Medulla oblongata (tissue), 1 donor: ENCODE results near the gene PSMA7.

Experiments used
- DNase-seq: peaks from one replicate; pipeline ENCODE4 v3.0.0-alpha.2; 2015; ENCODE audit errors: extremely low spot score

The PSMA7 gene

GRCh38 chr20:62172666-62173065 is 29.5 kb upstream of the PSMA7 start:
- no peak for DNase-seq

DNA sequence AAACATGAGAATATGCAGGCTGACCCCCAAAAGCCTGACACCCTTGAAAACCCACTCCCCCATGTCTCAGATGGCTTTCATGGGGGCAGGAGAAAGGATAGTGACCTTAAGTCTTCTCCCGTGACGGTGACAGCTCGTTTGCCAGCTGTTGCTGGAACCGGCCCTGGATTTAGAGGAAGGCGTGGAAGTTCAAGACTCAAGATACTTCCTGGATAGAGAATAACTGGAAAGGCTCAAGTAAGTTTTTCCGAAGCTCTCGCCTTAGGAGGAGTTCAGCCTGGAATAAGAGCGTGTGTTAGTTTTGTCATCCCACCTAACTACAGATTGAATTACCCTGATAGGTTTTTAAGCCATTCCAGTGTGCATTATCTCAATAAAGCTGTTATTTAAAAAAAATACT is 28.1 kb upstream of the PSMA7 start:
- DNase-seq: no peak

GRCh38 chr20:62170536-62170935 is 27.3 kb upstream of the PSMA7 start:
- no peak for DNase-seq

- no peak for DNase-seq
Observed at GRCh38 chr20:62168890-62169435, 25.8 kb upstream of the PSMA7 start.

GRCh38 chr20:62168061-62168460 is 24.9 kb upstream of the PSMA7 start:
- no peak for DNase-seq

GRCh38 chr20:62167474-62167873 is 24.3 kb upstream of the PSMA7 start:
- no peak for DNase-seq

- DNase-seq: no peak
Observed at GRCh38 chr20:62165762-62166399, 22.7 kb upstream of the PSMA7 start.

DNA sequence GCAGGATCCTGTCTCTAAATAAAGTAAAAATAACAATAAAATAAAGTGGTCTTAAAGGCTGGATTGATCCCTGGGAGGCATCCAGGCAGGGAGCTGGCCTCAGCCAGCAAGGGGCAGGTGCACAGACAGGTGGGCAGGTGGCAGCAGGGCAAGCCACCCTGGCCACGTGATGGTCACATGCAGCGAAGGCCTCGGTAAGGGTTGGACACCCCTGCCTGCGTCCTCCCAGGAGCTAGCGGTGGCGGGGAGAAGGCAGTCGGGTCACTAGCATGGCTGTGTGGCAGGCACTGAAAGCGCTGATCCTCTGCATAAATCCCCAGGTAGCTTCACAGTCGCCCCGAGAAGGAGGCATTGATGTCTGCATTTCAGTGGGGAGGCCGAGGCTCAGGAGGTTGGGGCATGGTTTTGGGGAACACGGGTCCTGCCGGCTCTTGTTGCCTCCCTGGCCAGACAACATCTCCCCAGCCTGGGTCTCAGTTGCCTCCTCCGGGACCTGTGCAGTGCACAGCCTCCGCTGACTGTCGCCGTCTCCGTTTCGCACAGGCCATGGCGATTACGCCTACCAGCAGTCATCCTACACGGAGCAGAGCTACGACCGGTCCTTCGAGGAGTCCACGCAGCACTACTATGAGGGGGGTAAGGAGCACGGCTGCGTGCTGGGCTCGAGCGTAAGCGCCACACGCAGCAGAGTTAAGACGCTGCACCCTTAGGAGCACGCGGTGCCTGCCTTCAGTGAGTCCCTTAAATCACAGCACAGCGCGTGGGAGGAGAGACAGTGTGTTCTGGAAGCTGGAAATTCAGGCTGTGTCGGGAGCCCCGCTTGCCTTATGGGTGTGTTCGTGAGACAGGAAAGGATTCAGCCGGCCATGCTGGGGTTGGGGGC is 21.9 kb upstream of the PSMA7 start:
- DNase-seq: no peak

DNA sequence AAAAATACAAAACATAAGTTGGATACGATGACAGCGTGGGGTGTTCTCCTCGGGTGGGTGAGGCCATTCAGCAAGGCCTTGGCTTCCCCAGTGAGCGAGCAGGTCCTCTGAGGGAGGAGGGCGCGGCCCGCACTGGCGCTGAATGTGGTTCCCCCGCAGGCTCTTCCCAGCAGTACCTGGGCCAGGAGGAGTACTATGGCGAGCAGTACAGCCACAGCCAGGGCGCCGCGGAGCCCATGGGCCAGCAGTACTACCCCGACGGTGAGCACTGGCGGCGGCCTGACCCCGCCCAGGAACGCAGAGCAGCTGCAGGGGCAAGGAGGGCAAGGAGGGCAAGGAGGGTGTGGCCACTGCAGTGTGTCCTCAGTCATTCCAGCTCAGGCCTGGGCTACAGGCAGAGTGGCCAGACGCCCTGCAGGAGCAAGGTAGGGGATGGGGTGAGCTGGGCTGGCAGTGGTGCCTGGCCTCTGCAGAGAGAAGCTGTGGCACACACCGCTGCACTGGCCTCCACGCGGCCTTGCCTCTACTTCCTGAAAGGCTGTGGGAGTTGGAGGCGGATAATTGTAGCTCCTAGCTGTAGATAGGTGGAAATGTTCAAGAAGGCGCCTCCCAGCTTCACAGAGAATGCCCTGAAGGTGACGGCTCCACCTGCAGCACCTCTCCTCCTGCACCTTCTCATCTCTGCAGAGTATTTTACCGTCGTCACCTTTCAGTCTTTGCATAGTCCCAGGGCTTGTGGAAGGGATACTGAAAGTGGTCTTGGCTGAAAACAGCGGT is 21.0 kb upstream of the PSMA7 start:
- no peak for DNase-seq

- DNase-seq: no peak
Observed at GRCh38 chr20:62163485-62163865, 20.3 kb upstream of the PSMA7 start.

DNA sequence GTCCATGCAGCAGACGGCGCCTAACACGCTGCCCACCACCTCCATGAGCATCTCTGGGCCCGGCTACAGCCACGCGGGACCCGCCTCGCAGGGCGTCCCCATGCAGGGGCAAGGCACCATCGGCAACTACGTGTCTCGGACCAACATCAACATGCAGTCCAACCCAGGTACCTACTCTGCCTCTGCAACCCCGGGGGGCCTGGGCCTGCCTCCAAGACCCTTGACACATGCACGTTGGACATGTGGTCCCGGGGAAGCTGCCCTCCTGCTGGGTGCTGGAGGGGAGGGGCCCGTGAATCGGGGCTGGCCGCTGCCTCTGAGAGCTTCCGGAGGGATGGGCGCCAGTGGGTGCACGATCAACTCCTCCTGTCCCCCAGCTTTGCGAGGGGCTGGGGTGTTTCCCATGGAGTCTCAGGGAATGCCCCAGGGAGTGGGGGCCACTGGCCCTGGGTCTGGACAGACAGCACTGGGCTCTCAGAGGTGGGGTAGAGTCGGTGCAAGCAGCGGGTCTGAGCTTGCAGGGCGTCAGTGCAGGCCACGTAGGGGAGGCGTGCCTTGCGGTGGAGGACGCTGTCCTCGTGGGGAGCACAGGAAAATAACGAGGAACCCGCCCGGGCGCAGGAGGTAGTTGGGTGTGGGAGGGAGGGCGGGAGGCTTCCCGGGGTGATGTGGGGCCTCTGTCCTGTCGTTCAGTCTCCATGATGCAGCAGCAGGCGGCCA is 19.7 kb upstream of the PSMA7 start:
- DNase-seq: no peak

GRCh38 chr20:62161347-62161746 is 18.2 kb upstream of the PSMA7 start:
- no peak for DNase-seq

- no peak for DNase-seq
Observed at GRCh38 chr20:62160876-62161275, 17.7 kb upstream of the PSMA7 start.

GRCh38 chr20:62160253-62160652 is 17.1 kb upstream of the PSMA7 start:
- no peak for DNase-seq

DNA sequence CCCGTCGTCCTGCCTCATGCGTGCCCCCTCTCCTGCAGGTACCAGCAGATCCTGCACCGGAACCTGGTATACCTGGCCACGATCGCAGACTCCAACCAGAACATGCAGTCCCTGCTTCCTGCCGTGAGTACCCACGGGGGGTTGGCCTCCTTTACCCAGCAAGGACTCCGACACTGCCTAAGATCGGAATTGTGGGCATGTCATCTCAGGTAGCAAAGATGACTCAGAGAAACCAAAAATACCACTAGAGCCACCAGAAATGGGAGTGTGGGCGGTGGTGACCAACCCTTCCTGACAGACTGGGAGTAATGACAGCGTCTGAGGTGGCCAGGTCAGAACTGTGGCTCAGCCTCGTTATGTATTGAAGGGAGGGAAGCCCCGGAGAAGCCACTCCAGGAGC is 16.6 kb upstream of the PSMA7 start:
- DNase-seq: no peak

DNA sequence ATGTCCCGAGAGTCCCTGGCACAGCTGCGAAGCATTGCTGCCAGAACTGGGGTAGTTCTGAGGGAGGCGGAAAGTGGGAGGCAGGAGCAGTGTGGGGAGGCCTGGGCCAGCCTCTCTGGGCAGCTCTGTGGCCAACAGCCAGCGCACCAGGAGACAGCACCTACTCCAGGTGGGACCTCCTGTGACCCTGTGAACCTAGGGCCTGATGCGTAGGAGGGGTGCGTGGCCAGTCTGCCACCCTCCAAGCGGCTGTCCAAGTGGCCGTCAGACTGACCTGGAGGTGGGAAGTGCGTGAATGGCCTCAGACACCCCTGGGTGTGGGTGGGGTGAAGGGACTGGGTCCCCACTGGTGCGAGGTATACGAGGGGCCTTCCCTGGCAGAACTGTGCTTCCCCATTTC is 15.9 kb upstream of the PSMA7 start:
- DNase-seq: no peak

DNA sequence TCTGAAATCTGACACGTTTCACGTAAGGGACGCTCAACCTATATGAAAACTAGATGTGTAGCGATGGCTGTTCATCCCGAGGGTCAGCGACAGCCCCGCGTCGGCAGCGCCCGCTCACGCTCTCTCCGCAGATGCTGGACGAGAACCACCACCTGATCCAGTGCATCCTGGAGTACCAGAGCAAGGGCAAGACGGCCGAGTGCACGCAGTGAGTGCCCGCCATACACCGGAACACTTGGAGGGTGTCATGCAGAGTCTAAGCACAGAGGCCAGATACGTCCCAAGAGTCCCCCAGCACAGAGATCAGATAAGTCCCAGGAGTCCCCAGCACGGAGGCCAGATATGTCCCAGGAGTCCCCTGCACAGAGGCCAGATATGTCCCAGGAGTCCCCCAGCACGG is 15.3 kb upstream of the PSMA7 start:
- DNase-seq: no peak

DNA sequence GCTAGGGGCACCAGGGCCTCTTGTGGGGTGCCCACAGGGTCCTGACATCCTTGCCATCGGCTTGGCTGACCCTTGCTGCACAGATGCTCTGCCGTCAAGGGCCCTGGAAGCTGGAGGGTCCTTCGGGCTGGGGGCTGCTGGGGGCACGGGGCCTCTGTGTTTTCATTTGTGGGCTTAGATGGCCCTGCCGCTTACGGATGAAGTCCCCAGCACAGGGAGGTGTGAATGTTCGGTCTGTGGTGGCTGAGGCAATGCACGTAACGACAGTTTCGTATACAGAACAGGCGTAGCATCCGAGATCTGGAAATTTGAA is 14.8 kb upstream of the PSMA7 start:
- no peak for DNase-seq

GRCh38 chr20:62157387-62158087 is 14.3 kb upstream of the PSMA7 start:
- DNase-seq: no peak

DNA sequence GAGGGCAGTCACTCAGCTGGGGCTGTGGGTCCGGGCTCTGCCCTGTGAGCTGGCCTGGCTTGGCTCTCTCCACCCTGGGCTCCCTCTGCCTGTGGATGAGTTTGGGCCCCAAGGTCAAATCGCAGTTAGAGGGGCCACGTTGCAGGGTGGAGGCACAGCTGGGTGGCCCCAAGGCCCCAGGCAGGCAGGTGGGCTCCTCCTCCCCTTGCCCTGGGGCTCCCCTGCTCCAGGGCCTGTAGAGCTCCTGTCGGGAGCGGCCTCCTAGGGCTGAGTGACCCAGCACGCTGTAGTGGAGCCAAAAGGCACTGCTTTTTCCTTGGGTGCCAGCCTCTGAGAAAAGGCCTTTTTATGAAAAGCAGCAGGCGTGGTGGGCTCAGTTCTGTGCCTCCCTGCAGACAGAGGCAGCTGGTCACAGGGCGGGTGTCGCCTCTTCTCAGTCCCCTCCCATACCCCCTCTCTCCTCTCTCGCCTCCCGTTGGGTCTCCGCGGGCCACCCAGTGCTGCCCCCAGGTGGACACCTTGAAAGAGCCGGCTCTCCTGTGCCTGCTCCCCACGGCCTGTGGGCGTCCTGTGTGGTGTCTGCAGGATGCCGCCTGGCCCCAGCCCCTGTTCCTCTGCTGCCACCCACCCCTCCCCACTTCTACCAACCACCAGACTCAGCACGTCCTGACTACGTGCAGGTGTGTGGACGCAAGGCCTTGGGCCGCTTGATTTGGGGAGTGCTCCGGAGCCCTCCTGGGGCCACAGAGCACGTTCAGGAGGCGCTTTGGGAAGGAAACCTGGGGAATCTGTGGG is 13.6 kb upstream of the PSMA7 start:
- peak; percentile 57 for DNase-seq

DNA sequence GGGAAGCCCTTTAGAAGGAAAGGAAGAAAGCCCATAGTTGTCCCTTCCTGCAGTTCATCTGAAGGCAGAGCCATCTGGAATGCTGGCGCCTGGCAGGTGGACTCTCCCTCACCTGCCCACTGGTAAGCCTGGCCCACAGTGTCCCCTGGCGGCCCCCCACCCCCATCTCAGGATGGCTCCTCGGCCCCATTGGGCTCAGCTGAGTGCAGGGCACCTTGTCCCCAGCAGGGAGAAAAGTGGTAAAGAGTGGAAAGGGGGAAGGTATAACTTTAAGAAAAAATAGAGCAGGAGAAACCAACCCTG is 13.0 kb upstream of the PSMA7 start:
- no peak for DNase-seq
